ENCODE results near the gene NR1I2.

The NR1I2 gene

GRCh38 chr3:119759962-119760361 is 21.9 kb upstream of the NR1I2 start:
- Histone ChIP-seq H3K4me3 (no peak overlapping the region), H3K27ac (no peak overlapping the region), H4K20me1 (no peaks in the 10 kb centered on the region), H3K27me3 (no peaks in the 10 kb centered on the region), H3K36me3 (no peaks in the 10 kb centered on the region), H3K4me1 (no peaks in the 10 kb centered on the region), H3K9me3 (no peaks in the 10 kb centered on the region; the same call in 1 of the 2 replicates), H3K4me2 (no peak overlapping the region), H3K9ac (no peak overlapping the region)
- TF ChIP-seq Cebpa-rat (IDR thresholded peaks at IDR 0.05) = no peak

GRCh38 chr3:119762876-119763275 is 19.0 kb upstream of the NR1I2 start:
- no peak overlapping the region for H3K4me3 ChIP-seq
- no peaks in the 10 kb centered on the region for H4K20me1 ChIP-seq
- TF ChIP-seq Cebpa-rat (IDR thresholded peaks at IDR 0.05) = no peak
- no peak overlapping the region for H3K27ac ChIP-seq
- H3K27me3 ChIP-seq = no peaks in the 10 kb centered on the region
- H3K9ac ChIP-seq = no peak overlapping the region
- H3K36me3 ChIP-seq = no peaks in the 10 kb centered on the region
- H3K4me1 ChIP-seq = peaks cover 7% of the 10 kb centered on the region
- peaks cover 5% of the 10 kb centered on the region for H3K9me3 ChIP-seq
- H3K4me2 ChIP-seq = no peak overlapping the region

GRCh38 chr3:119763466-119763865 is 18.4 kb upstream of the NR1I2 start:
- Histone ChIP-seq H3K36me3 (no peaks in the 10 kb centered on the region), H3K9me3 (peaks cover 11% of the 10 kb centered on the region), H3K27ac (no peak overlapping the region), H3K4me1 (peaks cover 7% of the 10 kb centered on the region), H3K27me3 (no peaks in the 10 kb centered on the region), H3K4me3 (no peak overlapping the region), H3K4me2 (no peak overlapping the region), H4K20me1 (no peaks in the 10 kb centered on the region), H3K9ac (no peak overlapping the region)
- TF ChIP-seq Cebpa-rat (IDR thresholded peaks at IDR 0.05) = no peak

DNA sequence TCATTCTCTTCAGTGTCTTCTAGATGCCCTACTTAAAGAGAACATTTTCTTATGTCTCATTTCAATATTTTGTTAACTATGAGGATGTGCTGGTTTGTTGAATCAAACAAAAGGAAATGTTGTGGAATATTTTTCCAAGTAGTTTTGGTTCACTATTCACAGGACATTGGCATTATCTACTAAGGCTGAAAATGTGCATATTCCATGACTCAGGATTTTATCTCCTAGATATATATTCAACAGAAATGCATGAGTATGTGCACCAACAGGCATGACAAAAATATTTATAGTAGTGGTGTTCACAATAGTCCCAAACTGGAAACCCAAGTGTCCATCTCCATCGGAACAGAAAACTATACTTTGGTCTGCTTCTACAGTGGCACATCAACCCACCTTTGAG is 16.7 kb upstream of the NR1I2 start:
- TF ChIP-seq Cebpa-rat (IDR thresholded peaks at IDR 0.05) = no peak
- no peak overlapping the region for H3K9ac ChIP-seq
- H3K4me2 ChIP-seq = no peak overlapping the region
- no peaks in the 10 kb centered on the region for H3K36me3 ChIP-seq
- no peak overlapping the region for H3K4me3 ChIP-seq
- H3K4me1 ChIP-seq = peaks cover 7% of the 10 kb centered on the region
- H3K27me3 ChIP-seq = no peaks in the 10 kb centered on the region
- no peak overlapping the region for H3K27ac ChIP-seq
- H4K20me1 ChIP-seq = no peaks in the 10 kb centered on the region
- H3K9me3 ChIP-seq = peaks cover 17% of the 10 kb centered on the region

DNA sequence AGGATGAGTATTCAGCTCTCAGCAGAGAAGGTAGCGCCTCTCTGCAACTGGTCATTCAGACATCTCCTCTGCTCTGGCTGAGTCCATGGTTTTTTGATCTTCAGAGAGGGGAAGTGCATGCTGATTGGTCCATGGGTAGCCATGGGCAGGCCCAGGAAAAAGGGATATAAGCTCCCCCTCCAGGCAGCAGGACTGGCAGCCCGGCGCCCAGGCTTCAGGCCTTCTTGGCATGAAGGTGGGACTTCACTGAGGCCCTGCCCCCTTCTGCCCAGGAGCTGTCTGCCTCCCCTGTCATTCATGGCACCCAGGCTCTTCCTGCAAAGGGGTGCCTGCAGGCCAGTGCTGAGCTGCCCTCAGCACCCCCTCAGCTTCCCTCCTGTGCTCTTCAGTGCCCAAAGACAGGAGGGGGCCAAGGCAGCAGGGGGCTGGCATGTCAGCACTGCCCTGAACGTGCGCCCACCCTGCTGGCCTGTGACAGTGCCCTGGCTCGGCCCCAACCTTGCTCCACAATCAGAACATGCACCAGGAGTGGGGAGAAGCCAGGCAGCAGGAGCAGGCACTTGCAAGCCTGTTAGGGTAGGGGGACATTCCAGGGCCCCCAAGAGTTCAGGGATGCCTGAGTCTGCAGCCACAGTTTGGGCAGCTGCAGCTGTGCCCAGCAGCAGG is 13.8 kb upstream of the NR1I2 start:
- TF ChIP-seq Cebpa-rat (IDR thresholded peaks at IDR 0.05) = no peak
- Histone ChIP-seq H3K4me1 (peaks cover 7% of the 10 kb centered on the region), H3K4me2 (no peak overlapping the region), H3K36me3 (no peaks in the 10 kb centered on the region), H3K4me3 (no peak overlapping the region), H3K27ac (no peak overlapping the region), H3K9me3 (peaks cover 17% of the 10 kb centered on the region), H4K20me1 (no peaks in the 10 kb centered on the region), H3K27me3 (no peaks in the 10 kb centered on the region), H3K9ac (no peak overlapping the region)

- no peak overlapping the region for H3K9ac ChIP-seq
- peaks cover 7% of the 10 kb centered on the region for H3K4me1 ChIP-seq
- no peak overlapping the region for H3K4me2 ChIP-seq
- H3K9me3 ChIP-seq = peaks cover 17% of the 10 kb centered on the region
- TF ChIP-seq Cebpa-rat (IDR thresholded peaks at IDR 0.05) = no peak
- no peak overlapping the region for H3K27ac ChIP-seq
- H4K20me1 ChIP-seq = no peaks in the 10 kb centered on the region
- H3K27me3 ChIP-seq = no peaks in the 10 kb centered on the region
- no peaks in the 10 kb centered on the region for H3K36me3 ChIP-seq
- no peak overlapping the region for H3K4me3 ChIP-seq
Measured at GRCh38 chr3:119768668-119769393, 13.1 kb upstream of the NR1I2 start.

GRCh38 chr3:119769394-119770149 is 12.3 kb upstream of the NR1I2 start:
- TF ChIP-seq Cebpa-rat (IDR thresholded peaks at IDR 0.05) = no peak
- H4K20me1 ChIP-seq = no peaks in the 10 kb centered on the region
- no peak overlapping the region for H3K9ac ChIP-seq
- no peaks in the 10 kb centered on the region for H3K36me3 ChIP-seq
- H3K4me2 ChIP-seq = no peak overlapping the region
- H3K27me3 ChIP-seq = no peaks in the 10 kb centered on the region
- H3K4me3 ChIP-seq = no peak overlapping the region
- peaks cover 7% of the 10 kb centered on the region for H3K4me1 ChIP-seq
- peaks cover 17% of the 10 kb centered on the region for H3K9me3 ChIP-seq
- H3K27ac ChIP-seq = no peak overlapping the region

DNA sequence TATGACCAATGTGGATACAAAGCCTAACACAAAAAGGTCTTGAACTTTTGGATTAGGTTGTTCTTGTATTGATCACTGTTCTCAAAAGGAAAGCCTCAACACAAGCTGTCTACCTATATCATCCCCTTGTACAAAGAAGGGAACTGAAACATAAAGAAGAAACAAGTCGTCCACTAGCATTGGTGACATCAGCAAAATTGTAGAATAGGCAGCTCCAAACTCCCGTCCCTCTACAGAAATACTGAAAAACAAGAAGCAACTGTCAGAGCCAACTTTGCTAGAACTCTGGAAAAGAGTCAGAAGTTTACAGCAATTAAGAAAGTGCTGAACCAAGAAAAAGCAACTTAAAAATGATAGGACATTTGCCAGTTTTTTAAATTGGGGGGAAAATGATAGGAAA is 7.5 kb upstream of the NR1I2 start:
- TF ChIP-seq Cebpa-rat (IDR thresholded peaks at IDR 0.05) = no peak
- H3K27me3 ChIP-seq = no peaks in the 10 kb centered on the region
- H3K4me2 ChIP-seq = no peak overlapping the region
- H3K4me1 ChIP-seq = no peaks in the 10 kb centered on the region
- H3K27ac ChIP-seq = no peak overlapping the region
- 0 out of 2 replicates have a peak, but pooled peaks cover 6% of the 10 kb centered on the region for H3K9me3 ChIP-seq
- H4K20me1 ChIP-seq = no peaks in the 10 kb centered on the region
- no peak overlapping the region for H3K9ac ChIP-seq
- H3K36me3 ChIP-seq = no peaks in the 10 kb centered on the region
- H3K4me3 ChIP-seq = no peak overlapping the region

- Histone ChIP-seq H3K4me1 (no peaks in the 10 kb centered on the region), H4K20me1 (no peaks in the 10 kb centered on the region), H3K4me3 (no peak overlapping the region), H3K4me2 (no peak overlapping the region), H3K9ac (no peak overlapping the region), H3K9me3 (0 out of 2 replicates have a peak, but pooled peaks cover 6% of the 10 kb centered on the region), H3K27me3 (no peaks in the 10 kb centered on the region), H3K36me3 (no peaks in the 10 kb centered on the region), H3K27ac (no peak overlapping the region)
- no peak for TF ChIP-seq Cebpa-rat (IDR thresholded peaks at IDR 0.05)
Measured at GRCh38 chr3:119776304-119776703, 5.6 kb upstream of the NR1I2 start.

DNA sequence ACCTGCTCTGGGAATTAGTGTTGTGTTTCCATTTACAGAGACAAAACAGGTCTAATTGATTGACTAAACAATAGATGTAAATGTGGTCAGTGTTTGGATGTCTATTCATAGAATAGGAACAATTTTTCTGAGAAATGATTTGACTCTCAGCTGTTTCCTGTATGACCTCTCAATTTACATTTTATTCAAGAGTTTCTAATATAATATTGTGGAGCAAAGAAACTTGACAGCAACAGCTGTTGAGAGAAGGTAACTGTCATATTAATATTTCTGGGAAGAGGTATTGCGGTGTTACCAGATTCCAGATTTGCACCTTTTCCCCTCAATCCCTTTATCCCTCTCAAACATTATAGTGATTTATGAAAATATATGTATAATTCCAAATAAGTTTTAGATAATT is 3.7 kb upstream of the NR1I2 start:
- H3K4me1 ChIP-seq = no peaks in the 10 kb centered on the region
- no peaks in the 10 kb centered on the region for H3K27me3 ChIP-seq
- no peak for TF ChIP-seq Cebpa-rat (IDR thresholded peaks at IDR 0.05)
- no peaks in the 10 kb centered on the region for H3K36me3 ChIP-seq
- H3K27ac ChIP-seq = no peak overlapping the region
- no peak overlapping the region for H3K4me2 ChIP-seq
- no peak overlapping the region for H3K9ac ChIP-seq
- H3K9me3 ChIP-seq = 0 out of 2 replicates have a peak, but pooled peaks cover 6% of the 10 kb centered on the region
- no peaks in the 10 kb centered on the region for H4K20me1 ChIP-seq
- no peak overlapping the region for H3K4me3 ChIP-seq

All from BLaER1 (cell line).